SK-N-SH (cell line): ENCODE data around the gene NUDT7.
A peak's percentile ranks its signal among the peaks of the same experiment; 100 is the strongest.

Experiments
- CHD2 ChIP-seq: fragments of 150-350 bp; IDR thresholded peaks from 2 replicates; pipeline ENCODE4 v1.6.1; 2018; ENCODE audit warnings: low read length; ENCODE audit not compliant: partially characterized antibody
- EP300 ChIP-seq, 2 experiments: IDR thresholded peaks; 2 replicates each; pipeline versions ENCODE4 v1.4.0 to v1.6.1; 2012; ENCODE audit warnings: borderline replicate concordance in 1 of 2, low read depth in 1 of 2, low read length in 1 of 2
- FOXJ3 ChIP-seq: sonication (generic); formaldehyde crosslinking; IDR thresholded peaks from 2 replicates; pipeline ENCODE4 v1.5.1; 2020; ENCODE audit warnings: mild to moderate bottlenecking, missing genetic modification reagents
- GABPA ChIP-seq: IDR thresholded peaks from 2 replicates; pipeline ENCODE4 v1.4.0; 2012; ENCODE audit warnings: low read depth, mild to moderate bottlenecking
- JUND ChIP-seq: IDR thresholded peaks from 2 replicates; pipeline ENCODE4 v1.4.0; 2012
- RCOR1 ChIP-seq: fragments of 150-350 bp; IDR thresholded peaks from 2 replicates; pipeline ENCODE4 v1.6.1; 2017; ENCODE audit warnings: antibody characterized with exemption, low read length
- SIN3A ChIP-seq: IDR thresholded peaks from 2 replicates; pipeline ENCODE4 v1.6.1; 2012; ENCODE audit warnings: low read depth, mild to moderate bottlenecking, low read length, moderate library complexity, borderline replicate concordance
- SMC3 ChIP-seq: IDR thresholded peaks from 2 replicates; pipeline ENCODE4 v1.6.1; 2012; ENCODE audit warnings: low read depth, low read length, improper control_type of control experiment
- TAF1 ChIP-seq: IDR thresholded peaks from 2 replicates; pipeline ENCODE4 v1.6.1; 2012; ENCODE audit warnings: low read depth, mild to moderate bottlenecking, low read length, moderate library complexity, borderline replicate concordance
- YY1 ChIP-seq: IDR thresholded peaks from 2 replicates; pipeline ENCODE4 v1.4.0; 2012; ENCODE audit warnings: low read depth, mild to moderate bottlenecking
- TF ChIP-seq, protein P1 (sequence below): IDR thresholded peaks from 2 replicates; pipeline ENCODE4 v1.4.0; 2012; ENCODE audit warnings: low read depth, borderline replicate concordance
- TF ChIP-seq, protein P2 (sequence below): fragments of 200-600 bp; sonication (generic); IDR thresholded peaks from 2 replicates; pipeline ENCODE4 v1.6.1; 2017; ENCODE audit warnings: antibody characterized with exemption, mild to moderate bottlenecking, moderate library complexity
- TF ChIP-seq, protein P3 (sequence below): IDR thresholded peaks from 2 replicates; pipeline ENCODE4 v1.4.0; 2012; ENCODE audit warnings: low read depth
- TF ChIP-seq, protein P4 (sequence below): IDR thresholded peaks from 2 replicates; pipeline ENCODE4 v1.4.0; 2012; ENCODE audit warnings: low read depth, borderline replicate concordance

DNA sequence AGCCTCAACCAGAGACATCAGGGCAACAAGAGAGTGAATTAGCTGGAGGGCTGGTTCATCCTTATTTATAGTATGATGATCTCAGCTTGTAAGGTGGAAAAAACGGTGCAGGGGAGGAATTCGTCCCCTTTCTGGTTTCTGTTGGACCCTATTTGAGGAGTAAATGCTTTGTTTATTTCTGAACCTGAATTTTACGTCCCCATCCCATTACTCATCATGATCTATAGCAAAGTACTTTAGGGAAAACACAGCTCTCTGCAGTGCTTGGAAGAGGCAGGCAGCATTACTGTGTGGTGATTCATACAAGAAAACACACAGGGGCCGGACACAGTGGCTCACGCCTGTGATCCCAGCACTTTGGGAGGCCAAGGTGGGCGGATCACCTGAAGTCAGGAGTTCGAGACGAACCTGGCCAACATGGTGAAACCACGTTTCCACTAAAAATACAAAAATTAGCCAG, 58.1 kb downstream of the NUDT7 start:
- TF ChIP-seq SMC3: no peak
- TF ChIP-seq, protein P1, sequence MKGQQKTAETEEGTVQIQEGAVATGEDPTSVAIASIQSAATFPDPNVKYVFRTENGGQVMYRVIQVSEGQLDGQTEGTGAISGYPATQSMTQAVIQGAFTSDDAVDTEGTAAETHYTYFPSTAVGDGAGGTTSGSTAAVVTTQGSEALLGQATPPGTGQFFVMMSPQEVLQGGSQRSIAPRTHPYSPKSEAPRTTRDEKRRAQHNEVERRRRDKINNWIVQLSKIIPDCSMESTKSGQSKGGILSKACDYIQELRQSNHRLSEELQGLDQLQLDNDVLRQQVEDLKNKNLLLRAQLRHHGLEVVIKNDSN: no peak
- TF ChIP-seq, protein P2, sequence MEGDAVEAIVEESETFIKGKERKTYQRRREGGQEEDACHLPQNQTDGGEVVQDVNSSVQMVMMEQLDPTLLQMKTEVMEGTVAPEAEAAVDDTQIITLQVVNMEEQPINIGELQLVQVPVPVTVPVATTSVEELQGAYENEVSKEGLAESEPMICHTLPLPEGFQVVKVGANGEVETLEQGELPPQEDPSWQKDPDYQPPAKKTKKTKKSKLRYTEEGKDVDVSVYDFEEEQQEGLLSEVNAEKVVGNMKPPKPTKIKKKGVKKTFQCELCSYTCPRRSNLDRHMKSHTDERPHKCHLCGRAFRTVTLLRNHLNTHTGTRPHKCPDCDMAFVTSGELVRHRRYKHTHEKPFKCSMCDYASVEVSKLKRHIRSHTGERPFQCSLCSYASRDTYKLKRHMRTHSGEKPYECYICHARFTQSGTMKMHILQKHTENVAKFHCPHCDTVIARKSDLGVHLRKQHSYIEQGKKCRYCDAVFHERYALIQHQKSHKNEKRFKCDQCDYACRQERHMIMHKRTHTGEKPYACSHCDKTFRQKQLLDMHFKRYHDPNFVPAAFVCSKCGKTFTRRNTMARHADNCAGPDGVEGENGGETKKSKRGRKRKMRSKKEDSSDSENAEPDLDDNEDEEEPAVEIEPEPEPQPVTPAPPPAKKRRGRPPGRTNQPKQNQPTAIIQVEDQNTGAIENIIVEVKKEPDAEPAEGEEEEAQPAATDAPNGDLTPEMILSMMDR: no peak
- no peak for TF ChIP-seq GABPA
- TF ChIP-seq, protein P3, sequence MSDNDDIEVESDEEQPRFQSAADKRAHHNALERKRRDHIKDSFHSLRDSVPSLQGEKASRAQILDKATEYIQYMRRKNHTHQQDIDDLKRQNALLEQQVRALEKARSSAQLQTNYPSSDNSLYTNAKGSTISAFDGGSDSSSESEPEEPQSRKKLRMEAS: peak; percentile 14; the same call in 1 of the 2 replicates
- no peak for TF ChIP-seq CHD2
- TF ChIP-seq JUND: peak; percentile 93
- no peak for TF ChIP-seq RCOR1
- peak in 1 of 2 experiments; percentile 70; a peak in 2 of 4 replicates for TF ChIP-seq EP300 (IDR thresholded peaks at IDR 0.05; ENCODE audit: borderline replicate concordance in 1 of 2, low read depth in 1 of 2, low read length in 1 of 2)
- TF ChIP-seq, protein P4, sequence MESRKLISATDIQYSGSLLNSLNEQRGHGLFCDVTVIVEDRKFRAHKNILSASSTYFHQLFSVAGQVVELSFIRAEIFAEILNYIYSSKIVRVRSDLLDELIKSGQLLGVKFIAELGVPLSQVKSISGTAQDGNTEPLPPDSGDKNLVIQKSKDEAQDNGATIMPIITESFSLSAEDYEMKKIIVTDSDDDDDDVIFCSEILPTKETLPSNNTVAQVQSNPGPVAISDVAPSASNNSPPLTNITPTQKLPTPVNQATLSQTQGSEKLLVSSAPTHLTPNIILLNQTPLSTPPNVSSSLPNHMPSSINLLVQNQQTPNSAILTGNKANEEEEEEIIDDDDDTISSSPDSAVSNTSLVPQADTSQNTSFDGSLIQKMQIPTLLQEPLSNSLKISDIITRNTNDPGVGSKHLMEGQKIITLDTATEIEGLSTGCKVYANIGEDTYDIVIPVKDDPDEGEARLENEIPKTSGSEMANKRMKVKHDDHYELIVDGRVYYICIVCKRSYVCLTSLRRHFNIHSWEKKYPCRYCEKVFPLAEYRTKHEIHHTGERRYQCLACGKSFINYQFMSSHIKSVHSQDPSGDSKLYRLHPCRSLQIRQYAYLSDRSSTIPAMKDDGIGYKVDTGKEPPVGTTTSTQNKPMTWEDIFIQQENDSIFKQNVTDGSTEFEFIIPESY: no peak
- TF ChIP-seq TAF1: no peak
- no peak for TF ChIP-seq FOXJ3 (CRISPR knock-in tag)
- TF ChIP-seq YY1: no peak
- no peak for TF ChIP-seq SIN3A
